GM10248 (cell line): ENCODE results near the gene MB.

Experiments
- CTCF ChIA-PET: fragments of 300-600 bp; sonication (Branson Sonifier 250); formaldehyde crosslinking; extraction: SDS; loops from one replicate; lab custom pipeline; 2021; ENCODE audit warnings: antibody characterized with exemption; lab: Yijun Ruan, JAX
- POLR2A ChIA-PET: fragments of 350-650 bp; sonication (Branson Sonifier 250); formaldehyde crosslinking; extraction: SDS; loops from one replicate; lab custom pipeline; 2020; ENCODE audit warnings: antibody characterized with exemption; lab: Yijun Ruan, JAX
- DNase-seq: peaks from one replicate; pipeline ENCODE4 v3.0.0; 2012; ENCODE audit errors: extremely low spot score
- CTCF ChIP-seq: IDR thresholded peaks from 2 replicates; pipeline ENCODE4 v1.5.1; 2012; ENCODE audit warnings: mild to moderate bottlenecking, low read depth; ENCODE audit errors: extremely low read depth, missing control alignments, control extremely low read depth

MB gene

GRCh38 chr22:35608088-35608487, 9.0 kb downstream of the MB start:
- no peak for DNase-seq
- TF ChIP-seq CTCF, result no peak
- ChIA-PET POLR2A (no interaction called here), CTCF (no interaction called here)

- DNase-seq, result no peak
- CTCF ChIA-PET, result no interaction called here
- no peak for TF ChIP-seq CTCF
- POLR2A ChIA-PET, result no interaction called here
These were observed 10.2 kb downstream of the MB start for GRCh38 chr22:35606916-35607315.

GRCh38 chr22:35605851-35606481, 11.2 kb downstream of the MB start:
- ChIA-PET POLR2A (no interaction called here), CTCF (no interaction called here)
- no peak for TF ChIP-seq CTCF
- no peak for DNase-seq

GRCh38 chr22:35605369-35605680, 11.8 kb downstream of the MB start:
- DNase-seq, result no peak
- ChIA-PET CTCF (no interaction called here), POLR2A (no interaction called here)
- no peak for TF ChIP-seq CTCF

GRCh38 chr22:35604621-35605368, 12.3 kb downstream of the MB start:
- ChIA-PET CTCF (no interaction called here), POLR2A (no interaction called here)
- TF ChIP-seq CTCF, result no peak
- DNase-seq, result no peak

GRCh38 chr22:35601743-35602615, 15.2 kb downstream of the MB start:
- ChIA-PET POLR2A (no interaction called here), CTCF (no interaction called here)
- DNase-seq, result no peak
- no peak for TF ChIP-seq CTCF
